Psoas muscle (tissue), 8 donors: ENCODE measurements around the gene SLC46A2. TPM values are rescaled to one million over a fixed set of nuclear protein-coding genes. Genes with fewer than 3 reads are reported as not detected.

Experiments used
- ATAC-seq, 4 donors: fragments of 200-7000 bp; cut with Tn5 transposase; one replicate each; pipeline ENCODE4 v1.9.1; 2020; ENCODE audit warnings: moderate library complexity in 3 of 4, mild to moderate bottlenecking in 2 of 4
- DNase-seq, 2 donors: peaks; one replicate each; pipeline ENCODE4 v3.0.0-alpha.2; 2020
- H3K27ac ChIP-seq: fragments of 200-600 bp; one replicate; pipeline ENCODE4 v1.8.0; 2022
- H3K27me3 ChIP-seq, 3 donors: fragments of 200-600 bp in 1 of 3; one replicate each; pipeline versions ENCODE4 v1.6.1 to v1.8.0; 2013 to 2022; ENCODE audit warnings: low read length in 2 of 3, mild to moderate bottlenecking in 2 of 3, moderate library complexity in 1 of 3; ENCODE audit not compliant: insufficient read depth in 3 of 3
- H3K36me3 ChIP-seq, 2 donors: fragments of 200-600 bp in 1 of 2; one replicate each; pipeline versions ENCODE4 v1.6.1 to v1.8.0; 2013 to 2022; ENCODE audit warnings: low read depth in 1 of 2, mild to moderate bottlenecking in 1 of 2, moderate library complexity in 1 of 2; ENCODE audit not compliant: insufficient read depth in 1 of 2
- H3K4me1 ChIP-seq: fragments of 200-600 bp; one replicate; pipeline ENCODE4 v1.8.0; 2022
- H3K4me3 ChIP-seq: fragments of 200-600 bp; one replicate; pipeline ENCODE4 v1.8.0; 2022; ENCODE audit warnings: mild to moderate bottlenecking
- H3K9me3 ChIP-seq: fragments of 200-600 bp; one replicate; pipeline ENCODE4 v1.8.0; 2022
- WGBS, 3 donors: extraction: QIAGEN DNeasy Blood & Tissue Kit; methylation state at CpG; one replicate each; pipeline versions ENCODE4 v1.1.6 to v1.1.7; 2013; 5-methylcytosine and 5-hydroxymethylcytosine counted together
- intact Hi-C, 2 donors: fragments of 100-400 bp; cut with DNase I; formaldehyde crosslinking; loops; one replicate each; pipeline versions ENCODE4 v1.11.0 to v1.14.2; 2022
- polyA plus RNA-seq, 3 donors: library from polyadenylated mRNA; stranded (reverse); fragments of 200-250 nt; gene quantifications; one replicate each; pipeline ENCODE4 v1.2.3, GENCODE V29; 2013
- total RNA-seq, 4 donors: library from RNA; stranded (reverse); fragmentation: NEBNext Ultra II Directional in 2 of 4; extraction: Animal tissue kit (Norgen Biotek cat#: 25700) in 2 of 4; gene quantifications; one replicate each; pipeline versions ENCODE4 v1.2.1 to v1.2.4, GENCODE V29; 2021 to 2023
- TF ChIP-seq, protein P1 (sequence below): fragments of 200-600 bp; IDR thresholded peaks from one replicate; pipeline ENCODE4 v1.8.0; 2022; ENCODE audit warnings: antibody characterized with exemption
- donor health status: healthy with polysubstance abuse.
- donor health status: DM: no; HTN: no; CAD: no; lungs with moderate emphysema.
- donor health status: Bipolar disorder and iron deficiency.
- donor health status: healthy.
- donor health status: DM: yes; HTN: yes; CAD: no.
- donor health status: DM: no; HTN: no; CAD: no.
- donor health status: DM: no; HTN: no; CAD: no.
- donor health status: DM: yes; HTN: yes; CAD: no.

Gene SLC46A2
- total and polyA plus RNA-seq, 7 donors: 0.01 TPM; not detected in 6

DNA sequence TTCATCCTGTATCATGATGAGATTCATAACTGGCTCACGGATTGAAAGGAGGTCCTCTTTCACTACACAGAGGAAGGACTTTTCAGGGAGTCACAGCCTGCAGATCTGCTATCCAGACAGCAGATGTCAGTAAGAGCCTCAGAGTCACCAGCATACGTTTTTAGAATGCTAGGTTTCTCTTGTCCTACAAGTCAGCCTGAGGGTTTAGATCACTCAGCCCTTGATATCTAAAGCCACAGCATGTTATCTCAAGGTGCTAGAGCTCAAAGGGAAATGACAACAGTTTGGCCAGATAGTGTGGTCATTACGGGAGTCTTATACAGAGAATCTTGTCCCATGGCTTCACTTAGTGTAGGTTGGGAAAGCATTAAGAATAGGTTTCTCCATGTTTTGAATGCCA, 30.9 kb upstream of the SLC46A2 start:
- intact Hi-C loops: loop anchor here (5.0 to 10.0 kb wide), 2 partner anchors 183 to 191 kb away; no protein-coding TSS in a partner anchor
- ATAC-seq: no peak
- Histone ChIP-seq H3K4me3 (no peak overlapping the region), H3K27me3 (peaks cover 0 to 6% (median 0%) of the 10 kb centered on the region in 3 donors), H3K9me3 (no peaks in the 10 kb centered on the region), H3K4me1 (no peaks in the 10 kb centered on the region), H3K27ac (no peak overlapping the region), H3K36me3 (no peaks in the 10 kb centered on the region)
- WGBS, 3 donors: 27 to 32% (median 30%) methylated on average over 3 of the region's 3 CpGs
- DNase-seq: no peak
- TF ChIP-seq, protein P1, sequence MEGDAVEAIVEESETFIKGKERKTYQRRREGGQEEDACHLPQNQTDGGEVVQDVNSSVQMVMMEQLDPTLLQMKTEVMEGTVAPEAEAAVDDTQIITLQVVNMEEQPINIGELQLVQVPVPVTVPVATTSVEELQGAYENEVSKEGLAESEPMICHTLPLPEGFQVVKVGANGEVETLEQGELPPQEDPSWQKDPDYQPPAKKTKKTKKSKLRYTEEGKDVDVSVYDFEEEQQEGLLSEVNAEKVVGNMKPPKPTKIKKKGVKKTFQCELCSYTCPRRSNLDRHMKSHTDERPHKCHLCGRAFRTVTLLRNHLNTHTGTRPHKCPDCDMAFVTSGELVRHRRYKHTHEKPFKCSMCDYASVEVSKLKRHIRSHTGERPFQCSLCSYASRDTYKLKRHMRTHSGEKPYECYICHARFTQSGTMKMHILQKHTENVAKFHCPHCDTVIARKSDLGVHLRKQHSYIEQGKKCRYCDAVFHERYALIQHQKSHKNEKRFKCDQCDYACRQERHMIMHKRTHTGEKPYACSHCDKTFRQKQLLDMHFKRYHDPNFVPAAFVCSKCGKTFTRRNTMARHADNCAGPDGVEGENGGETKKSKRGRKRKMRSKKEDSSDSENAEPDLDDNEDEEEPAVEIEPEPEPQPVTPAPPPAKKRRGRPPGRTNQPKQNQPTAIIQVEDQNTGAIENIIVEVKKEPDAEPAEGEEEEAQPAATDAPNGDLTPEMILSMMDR: peak; percentile 20

DNA sequence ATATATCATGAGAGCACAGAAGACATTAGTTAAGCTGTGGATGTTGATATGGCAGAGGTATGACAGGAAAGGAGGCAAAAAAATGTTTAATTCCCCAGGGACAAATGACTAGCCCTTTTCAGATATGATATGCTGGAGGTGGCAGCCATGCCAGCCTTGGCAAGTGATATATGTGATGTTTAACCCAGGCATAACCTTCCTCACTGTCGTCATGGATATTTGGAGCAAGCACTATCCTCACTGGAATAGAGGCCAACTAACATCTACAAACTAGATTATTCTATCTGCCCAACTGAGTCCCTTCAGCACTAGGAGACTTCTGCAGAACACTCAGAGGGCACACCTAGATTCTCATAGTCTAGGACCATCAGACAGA, 27.3 kb upstream of the SLC46A2 start:
- no peak overlapping the region for H3K4me3 ChIP-seq
- H3K27me3 ChIP-seq: peaks cover 0 to 6% (median 0%) of the 10 kb centered on the region in 3 donors
- H3K36me3 ChIP-seq: no peaks in the 10 kb centered on the region
- ATAC-seq: no peak
- TF ChIP-seq, protein P1: no peak
- no peak overlapping the region for H3K27ac ChIP-seq
- no peak for DNase-seq
- 48 to 54% (median 53%) methylated on average over 1 of the region's 1 CpG for WGBS, 3 donors
- H3K9me3 ChIP-seq: no peaks in the 10 kb centered on the region
- H3K4me1 ChIP-seq: no peaks in the 10 kb centered on the region
- intact Hi-C loops: no loop called here

DNA sequence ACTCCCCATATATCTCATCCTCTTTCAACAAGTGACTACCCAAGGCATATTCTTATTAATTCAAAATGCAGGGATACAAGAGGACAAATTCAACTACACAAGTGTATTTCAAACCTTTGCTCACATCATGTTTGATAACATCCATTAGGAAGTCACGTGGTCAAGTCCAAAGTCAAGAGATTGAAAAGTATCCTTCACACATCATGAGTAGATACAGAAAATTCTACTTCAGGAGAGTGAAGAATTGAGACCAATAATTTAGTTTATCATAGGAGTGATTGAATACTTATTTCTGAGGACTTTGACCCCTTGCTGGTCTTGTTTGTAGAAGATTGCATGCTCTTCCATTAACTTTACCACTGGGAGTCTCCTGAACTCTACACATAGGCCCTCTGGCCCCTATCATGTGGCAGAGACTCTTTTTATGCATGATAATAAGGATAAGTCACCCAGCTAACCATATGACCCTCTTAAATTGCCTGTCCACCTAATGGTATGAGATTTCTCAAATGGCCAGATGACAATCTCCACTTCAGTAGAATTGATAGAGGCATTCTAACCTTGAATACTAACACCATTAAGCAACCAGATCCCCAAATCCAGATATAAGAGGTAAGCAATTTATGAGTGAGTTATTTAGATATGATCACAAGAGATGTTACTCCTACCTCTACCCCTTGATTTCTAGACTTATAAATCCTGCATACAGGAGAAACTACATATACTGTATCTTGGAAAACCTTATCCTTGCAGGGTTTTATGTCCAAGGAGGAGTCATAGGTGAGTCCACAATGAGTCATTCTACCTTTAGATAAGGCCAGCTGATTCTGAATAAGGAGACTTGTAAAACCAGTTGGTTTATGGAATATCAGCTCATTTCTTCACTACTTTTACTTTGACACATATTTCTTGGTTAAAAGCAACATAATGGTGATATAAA, 26.6 kb upstream of the SLC46A2 start:
- Histone ChIP-seq H3K4me3 (no peak overlapping the region), H3K4me1 (no peaks in the 10 kb centered on the region), H3K36me3 (no peaks in the 10 kb centered on the region), H3K27me3 (peaks cover 0 to 6% (median 0%) of the 10 kb centered on the region in 3 donors), H3K9me3 (no peaks in the 10 kb centered on the region), H3K27ac (no peak overlapping the region)
- DNase-seq (no peak), ATAC-seq (no peak)
- intact Hi-C loops: no loop called here
- TF ChIP-seq, protein P1: no peak
- 49 to 61% (median 53%) methylated on average over 1 of the region's 1 CpG for WGBS, 3 donors

DNA sequence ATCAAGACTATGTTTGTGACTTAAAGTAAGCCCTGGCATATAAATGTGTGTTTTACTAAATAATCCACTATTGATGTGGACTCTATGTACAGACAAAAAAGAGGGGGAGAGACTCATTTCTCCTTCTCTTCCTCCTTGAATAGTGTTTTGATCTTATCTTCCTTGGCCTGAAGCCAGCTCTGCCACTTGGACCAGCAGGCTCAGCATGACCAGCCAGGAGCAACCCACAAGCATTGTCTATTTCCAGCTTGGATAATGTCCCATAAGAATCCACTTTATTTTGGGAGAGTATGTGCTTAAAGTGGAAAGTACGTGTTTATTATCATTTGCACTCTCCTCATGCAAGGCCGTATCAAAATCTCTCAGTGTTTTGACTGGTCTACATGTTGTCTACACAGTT, 23.8 kb upstream of the SLC46A2 start:
- no peak for DNase-seq
- H3K27ac ChIP-seq: no peak overlapping the region
- intact Hi-C loops: no loop called here
- H3K4me3 ChIP-seq: no peak overlapping the region
- no peak for ATAC-seq
- H3K36me3 ChIP-seq: no peaks in the 10 kb centered on the region
- 45 to 75% (median 65%) methylated on average over 2 of the region's 2 CpGs for WGBS, 3 donors
- TF ChIP-seq, protein P1: no peak
- H3K9me3 ChIP-seq: no peaks in the 10 kb centered on the region
- no peaks in the 10 kb centered on the region for H3K4me1 ChIP-seq
- peaks cover 0 to 3% (median 0%) of the 10 kb centered on the region in 3 donors for H3K27me3 ChIP-seq
